GM19351 (cell line): ENCODE measurements around the gene HEBP1.

Source experiments
- ATAC-seq: cut with Tn5 transposase; IDR thresholded peaks from one replicate; pipeline ENCODE4 v1.9.1; 2021; ENCODE audit warnings: mild to moderate bottlenecking, moderate library complexity; ENCODE audit not compliant: unreplicated experiment

The HEBP1 gene

DNA sequence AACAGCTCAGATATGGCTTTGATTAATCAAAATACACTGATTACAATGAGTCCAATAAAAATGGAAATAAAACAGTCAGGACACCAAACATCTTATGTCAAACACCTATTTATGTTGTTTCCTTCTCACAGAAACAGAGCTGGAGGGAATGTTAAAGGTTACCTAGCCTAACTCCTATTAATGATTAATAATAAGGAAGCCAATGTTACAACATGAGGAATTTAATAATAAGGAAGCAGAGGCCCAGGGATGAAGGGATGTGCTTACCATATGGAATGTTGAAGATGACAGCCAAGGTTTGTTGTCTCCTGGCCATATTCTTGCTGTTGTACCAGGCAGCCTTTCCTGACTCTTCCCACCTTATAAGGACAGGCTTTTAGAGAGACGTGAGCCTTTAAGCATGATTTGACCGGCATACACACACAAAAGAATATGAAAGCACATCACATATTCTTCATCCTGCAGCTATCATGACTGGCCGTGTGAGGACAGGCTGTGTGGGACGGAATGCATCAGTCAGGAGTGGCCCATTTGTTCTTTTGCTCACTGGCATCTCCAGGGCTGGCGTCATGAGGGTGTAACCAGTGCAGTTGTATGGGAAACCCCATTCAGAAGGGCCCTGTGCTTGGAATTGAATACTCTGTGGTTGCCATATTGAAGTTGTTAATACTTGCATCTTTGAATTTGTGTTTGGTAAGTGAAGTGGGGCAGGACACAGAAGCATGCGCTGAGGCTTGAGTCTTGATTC lies 45.0 kb downstream of the HEBP1 start:
- no peak for ATAC-seq

DNA sequence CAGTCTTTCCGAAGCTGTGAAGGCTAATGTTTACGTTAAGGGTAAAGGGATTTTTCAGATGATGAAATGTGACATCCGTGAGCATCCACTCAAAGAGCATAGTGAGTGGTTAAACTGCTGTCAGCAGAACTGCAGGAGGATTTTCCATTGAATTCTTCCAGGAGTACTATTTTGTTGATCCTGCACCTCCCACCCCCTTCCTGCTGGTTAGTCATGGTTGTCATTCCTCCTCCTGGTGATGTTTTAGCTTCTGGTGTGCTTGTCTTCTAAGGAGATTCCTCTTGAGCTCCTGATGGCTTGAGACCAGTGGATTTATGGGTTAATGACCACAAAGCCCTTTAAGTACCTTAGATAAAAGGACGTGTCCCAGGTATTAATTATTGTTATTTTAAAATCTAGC lies 45.7 kb downstream of the HEBP1 start:
- ATAC-seq = no peak

GRCh38 chr12:12952036-12952435 lies 48.0 kb downstream of the HEBP1 start, which contains the start of gene GPRC5D:
TSS of gene GPRC5D (minus strand) at chr12:12952170. CDS start at chr12:12950384, 1,786 bp downstream.
- ATAC-seq = no peak

DNA sequence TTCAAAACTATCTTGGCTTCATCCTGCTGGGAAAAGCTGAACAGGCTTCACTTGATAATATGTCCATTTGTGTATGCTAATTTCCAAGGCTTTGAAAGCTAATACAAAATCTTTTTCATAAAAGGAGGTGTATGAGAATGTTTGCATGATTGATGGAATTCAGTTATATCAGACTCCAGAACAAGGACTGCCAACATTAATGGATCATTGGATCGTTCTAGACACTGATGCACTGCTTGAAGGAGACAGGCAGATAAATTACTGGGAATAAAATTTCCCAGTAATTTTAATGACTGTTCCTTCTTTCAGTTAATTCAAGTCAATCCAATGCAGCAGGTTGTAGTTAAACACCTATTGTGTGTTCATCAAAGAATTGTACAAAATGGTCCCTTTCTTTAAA lies 48.6 kb downstream of the HEBP1 start:
- ATAC-seq = no peak

GRCh38 chr12:12947902-12948301 lies 52.2 kb downstream of the HEBP1 start:
- ATAC-seq = no peak

- no peak for ATAC-seq
These were observed 53.2 kb downstream of the HEBP1 start for GRCh38 chr12:12946686-12947355.

DNA sequence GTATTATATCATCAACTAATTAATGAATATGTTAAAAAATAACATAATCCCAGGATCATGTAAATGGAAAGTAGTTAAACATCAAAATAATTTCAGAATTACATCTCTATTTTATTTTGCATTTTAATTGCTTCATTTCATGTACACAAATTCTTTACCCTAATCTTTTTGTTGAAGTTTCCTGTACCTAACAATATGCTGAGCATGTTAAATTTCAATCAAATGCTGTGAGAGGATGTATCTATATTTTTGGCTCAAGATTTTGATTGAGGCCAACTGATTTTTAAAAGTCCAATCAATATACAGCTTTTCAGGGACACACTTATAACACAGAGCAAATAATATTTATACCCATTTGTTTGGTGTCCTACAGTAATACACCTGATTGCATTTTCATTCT lies 54.5 kb downstream of the HEBP1 start:
- ATAC-seq = no peak

- ATAC-seq = no peak
These were observed 56.3 kb downstream of the HEBP1 start for GRCh38 chr12:12943586-12944260.

DNA sequence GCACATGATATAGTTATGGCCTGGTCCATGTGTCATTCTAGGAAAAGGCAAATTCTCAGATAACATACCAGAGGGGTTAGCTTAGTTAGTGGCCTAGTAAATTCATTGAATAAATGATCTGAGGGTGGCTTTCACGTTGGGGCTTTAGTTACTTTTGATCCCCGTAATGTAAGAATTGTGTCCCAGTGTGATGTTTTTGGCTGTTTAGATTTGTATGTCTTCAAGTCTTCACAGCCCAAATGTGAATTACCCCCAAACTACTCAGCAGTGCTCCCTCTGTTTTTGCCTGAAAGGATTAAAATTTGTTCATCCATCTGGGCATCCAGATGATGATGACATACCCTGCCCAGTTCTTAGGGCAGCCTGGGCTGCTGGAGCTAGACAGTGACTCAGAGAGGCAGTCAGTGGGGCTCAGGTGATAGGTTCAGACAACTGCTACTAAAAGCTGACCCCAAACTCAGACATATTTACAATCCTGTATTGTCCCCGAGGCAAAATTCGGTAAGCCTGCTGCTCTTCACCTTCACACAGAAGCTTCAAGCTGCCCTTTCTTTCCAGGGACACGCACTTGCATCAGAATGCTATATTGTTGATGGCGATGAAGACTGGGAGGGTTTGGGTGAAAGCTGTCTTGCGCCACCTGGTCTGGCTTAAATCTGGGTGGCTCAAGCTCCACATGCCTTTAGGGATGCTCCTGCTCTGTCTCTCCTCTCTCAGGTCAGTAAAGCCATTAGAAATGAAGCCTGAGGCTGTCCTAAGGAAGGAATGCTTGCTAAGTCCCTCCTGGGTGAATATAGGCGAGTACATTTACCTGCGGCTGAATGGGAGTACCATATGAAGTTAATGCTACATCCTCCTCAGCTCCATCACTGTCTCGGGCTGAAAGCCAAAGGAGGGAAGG lies 58.4 kb downstream of the HEBP1 start:
- no peak for ATAC-seq

DNA sequence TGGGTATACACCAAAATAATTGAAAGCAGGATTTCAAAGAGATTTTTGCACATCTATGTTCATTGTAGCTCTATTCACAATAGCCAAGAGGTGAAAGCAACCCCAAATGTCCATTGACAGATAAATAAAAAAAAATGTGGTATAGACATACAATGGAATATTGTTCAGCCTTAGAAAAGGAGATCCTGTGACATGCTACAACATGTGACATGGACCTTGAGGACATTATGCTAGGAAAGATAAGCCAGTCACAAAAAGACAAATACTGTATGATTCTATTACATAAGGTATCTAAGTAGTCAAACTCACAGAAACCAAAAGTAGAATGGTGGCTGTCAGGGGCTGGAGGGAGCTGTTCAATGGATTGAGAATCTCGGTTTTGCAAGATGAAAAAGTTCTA lies 60.2 kb downstream of the HEBP1 start:
- no peak for ATAC-seq

DNA sequence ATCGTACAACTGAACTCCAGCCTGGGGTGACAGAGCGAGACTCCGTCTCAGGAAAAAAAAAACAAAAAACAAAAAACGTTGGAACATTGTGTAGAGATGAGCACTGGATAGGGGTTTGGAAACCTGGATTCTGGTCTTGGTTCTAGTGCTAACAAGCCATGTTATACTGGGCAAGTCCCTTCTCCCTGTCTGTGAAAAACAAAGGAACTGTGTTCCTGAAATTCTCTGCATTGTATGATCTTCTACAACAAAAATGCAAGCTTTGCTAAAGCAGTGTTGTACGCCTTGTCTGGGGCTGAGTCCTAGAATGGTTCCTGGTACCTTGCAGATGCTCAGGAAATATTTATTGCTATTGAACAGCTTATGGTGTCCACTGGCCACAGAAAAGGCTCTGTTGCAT lies 61.5 kb downstream of the HEBP1 start:
- ATAC-seq = no peak

DNA sequence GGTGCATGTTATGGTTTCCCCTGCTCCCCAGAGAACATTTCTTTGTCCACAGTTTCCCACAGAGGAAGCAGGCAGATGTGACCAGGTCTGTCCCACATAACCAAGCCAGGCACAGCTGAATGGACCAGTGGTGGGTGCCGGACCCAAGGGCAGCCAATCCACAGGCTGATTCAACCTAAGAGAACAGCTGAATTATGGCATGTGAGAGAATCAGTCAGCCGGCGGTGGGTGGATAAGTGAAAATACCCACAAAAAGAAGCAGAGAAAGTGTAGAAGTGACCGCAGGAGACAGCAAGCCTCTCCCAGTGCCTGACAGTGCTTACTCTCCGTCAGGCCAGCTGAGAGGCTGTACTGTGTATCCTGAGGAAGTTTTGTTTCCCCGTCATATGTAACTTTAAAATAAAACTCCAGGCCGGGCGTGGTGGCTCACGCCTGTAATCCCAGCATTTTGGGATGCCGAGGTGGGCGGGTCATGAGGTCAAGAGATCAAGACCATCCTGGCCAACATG lies 63.0 kb downstream of the HEBP1 start:
- ATAC-seq = no peak

GRCh38 chr12:12934556-12934955 lies 65.5 kb downstream of the HEBP1 start:
- no peak for ATAC-seq

- ATAC-seq = no peak
These were observed 66.3 kb downstream of the HEBP1 start for GRCh38 chr12:12933742-12934141.

GRCh38 chr12:12930633-12931219 lies 69.3 kb downstream of the HEBP1 start:
- no peak for ATAC-seq

DNA sequence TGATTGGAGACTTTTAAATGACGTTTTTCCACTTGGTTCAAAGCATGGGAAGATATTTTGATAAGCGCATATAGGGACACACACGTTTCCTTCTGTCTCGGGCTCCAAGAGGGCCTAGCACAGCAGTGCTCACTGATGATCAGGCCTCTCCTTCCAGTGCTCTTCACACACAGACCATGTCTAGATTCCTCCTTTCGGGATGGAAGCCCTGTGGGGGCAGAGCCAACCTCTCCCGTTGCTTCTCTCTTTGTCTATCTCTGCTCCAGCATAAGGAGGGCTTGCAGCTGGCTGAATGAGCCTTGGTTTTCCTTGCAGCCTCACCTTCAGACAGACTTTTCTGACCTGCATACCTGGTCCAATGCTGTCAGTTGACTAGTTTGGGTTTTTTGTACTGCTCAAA lies 70.4 kb downstream of the HEBP1 start:
- ATAC-seq = no peak

- no peak for ATAC-seq
These were observed 72.6 kb downstream of the HEBP1 start for GRCh38 chr12:12927211-12928079.

GRCh38 chr12:12926571-12927071 lies 73.4 kb downstream of the HEBP1 start:
- no peak for ATAC-seq

- ATAC-seq = no peak
These were observed 74.7 kb downstream of the HEBP1 start for GRCh38 chr12:12925388-12925787.
